Peyer's patch (tissue), 4 donors: ENCODE measurements around the gene SMCO2. TPM values are rescaled to one million over a fixed set of nuclear protein-coding genes. Genes with fewer than 3 reads are reported as not detected.

Experiments
- DNase-seq, 3 donors: peaks; one replicate each; pipeline ENCODE4 v3.0.0-alpha.2; 2017 to 2019
- H3K27ac ChIP-seq, 4 donors: fragments of 200-600 bp; sonication (generic); one replicate each; pipeline ENCODE4 v1.5.1; 2016 to 2019
- H3K27me3 ChIP-seq, 2 donors: fragments of 200-600 bp; sonication (generic); one replicate each; pipeline ENCODE4 v1.5.1; 2019
- H3K36me3 ChIP-seq, 3 donors: fragments of 200-600 bp; sonication (generic); one replicate each; pipeline ENCODE4 v1.5.1; 2016 to 2019
- H3K4me1 ChIP-seq, 4 donors: fragments of 200-600 bp; sonication (generic); one replicate each; pipeline ENCODE4 v1.5.1; 2016 to 2019
- H3K4me3 ChIP-seq, 4 donors: fragments of 200-600 bp; sonication (generic); 1 replicate in 3 of 4; 2 replicates in 1 of 4; pipeline ENCODE4 v1.5.1; 2016 to 2019; ENCODE audit warnings: mild to moderate bottlenecking in 1 of 4
- H3K9me3 ChIP-seq, 4 donors: fragments of 200-600 bp; sonication (generic); one replicate each; pipeline ENCODE4 v1.5.1; 2016 to 2019; ENCODE audit warnings: mild to moderate bottlenecking in 1 of 4
- POLR2A ChIP-seq, 2 donors: fragments of 450-650 bp; IDR thresholded peaks; one replicate each; pipeline ENCODE4 v1.5.1; 2017; ENCODE audit warnings: antibody characterized with exemption in 2 of 2, mild to moderate bottlenecking in 2 of 2, moderate library complexity in 2 of 2
- total RNA-seq, 4 donors: library from RNA; depleted of rRNA; stranded (reverse); fragments of >200 nt; gene quantifications; one replicate each; pipeline ENCODE4 v1.1.0, GENCODE V29; 2016
- TF ChIP-seq, protein P1 (sequence below), 6 experiments: fragments of 450-650 bp in 4 of 6; fragments of 200-600 bp in 2 of 6; sonication (generic) in 1 of 6; IDR thresholded peaks; one replicate each; pipeline ENCODE4 v1.5.1; 2017 to 2019; ENCODE audit warnings: antibody characterized with exemption in 6 of 6, mild to moderate bottlenecking in 3 of 6, moderate library complexity in 1 of 6

Gene SMCO2
- total RNA-seq, 4 donors from 2014 or later = not detected

DNA sequence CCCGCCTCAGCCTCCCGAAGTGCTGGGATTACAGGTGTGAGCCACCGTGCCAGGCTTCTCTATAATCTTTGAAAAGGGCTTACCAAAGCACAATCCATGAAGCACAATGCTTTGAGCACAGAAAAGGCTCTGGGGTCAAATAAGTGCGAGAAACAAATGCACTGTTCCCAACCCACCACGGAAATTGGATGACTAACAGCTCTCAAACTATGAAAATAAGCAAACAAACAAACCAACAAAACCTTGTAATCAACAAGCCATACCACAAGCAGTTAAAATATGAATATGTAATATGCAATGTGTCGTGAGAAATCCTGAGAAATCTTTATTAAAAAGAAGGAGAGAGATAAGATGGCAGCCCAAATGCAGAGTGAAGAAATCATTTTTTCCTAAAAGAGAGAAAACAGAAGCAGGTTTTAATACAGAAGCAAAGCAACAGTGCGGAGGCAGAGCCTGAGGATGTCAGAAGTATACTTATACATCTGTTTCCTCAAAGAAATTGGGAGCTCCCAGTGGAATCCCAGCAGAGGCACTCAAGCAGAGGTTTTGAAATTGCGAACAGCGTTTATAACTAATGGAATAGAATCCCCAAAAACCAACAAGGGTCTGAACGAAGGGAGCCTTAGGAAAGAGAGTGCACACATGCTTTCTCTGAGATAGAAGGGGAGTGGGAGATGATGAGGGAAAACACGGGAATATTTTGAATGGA lies 17.1 kb downstream of the SMCO2 start:
- Histone ChIP-seq H3K27ac (no peak overlapping the region), H3K27me3 (no peaks in the 10 kb centered on the region), H3K4me3 (no peak overlapping the region), H3K9me3 (no peaks in the 10 kb centered on the region), H3K4me1 (no peaks in the 10 kb centered on the region), H3K36me3 (no peaks in the 10 kb centered on the region)
- TF ChIP-seq, protein P1, sequence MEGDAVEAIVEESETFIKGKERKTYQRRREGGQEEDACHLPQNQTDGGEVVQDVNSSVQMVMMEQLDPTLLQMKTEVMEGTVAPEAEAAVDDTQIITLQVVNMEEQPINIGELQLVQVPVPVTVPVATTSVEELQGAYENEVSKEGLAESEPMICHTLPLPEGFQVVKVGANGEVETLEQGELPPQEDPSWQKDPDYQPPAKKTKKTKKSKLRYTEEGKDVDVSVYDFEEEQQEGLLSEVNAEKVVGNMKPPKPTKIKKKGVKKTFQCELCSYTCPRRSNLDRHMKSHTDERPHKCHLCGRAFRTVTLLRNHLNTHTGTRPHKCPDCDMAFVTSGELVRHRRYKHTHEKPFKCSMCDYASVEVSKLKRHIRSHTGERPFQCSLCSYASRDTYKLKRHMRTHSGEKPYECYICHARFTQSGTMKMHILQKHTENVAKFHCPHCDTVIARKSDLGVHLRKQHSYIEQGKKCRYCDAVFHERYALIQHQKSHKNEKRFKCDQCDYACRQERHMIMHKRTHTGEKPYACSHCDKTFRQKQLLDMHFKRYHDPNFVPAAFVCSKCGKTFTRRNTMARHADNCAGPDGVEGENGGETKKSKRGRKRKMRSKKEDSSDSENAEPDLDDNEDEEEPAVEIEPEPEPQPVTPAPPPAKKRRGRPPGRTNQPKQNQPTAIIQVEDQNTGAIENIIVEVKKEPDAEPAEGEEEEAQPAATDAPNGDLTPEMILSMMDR (IDR thresholded peaks at IDR 0.05) = no peak
- TF ChIP-seq POLR2A (IDR thresholded peaks at IDR 0.05) = no peak
- DNase-seq = no peak

DNA sequence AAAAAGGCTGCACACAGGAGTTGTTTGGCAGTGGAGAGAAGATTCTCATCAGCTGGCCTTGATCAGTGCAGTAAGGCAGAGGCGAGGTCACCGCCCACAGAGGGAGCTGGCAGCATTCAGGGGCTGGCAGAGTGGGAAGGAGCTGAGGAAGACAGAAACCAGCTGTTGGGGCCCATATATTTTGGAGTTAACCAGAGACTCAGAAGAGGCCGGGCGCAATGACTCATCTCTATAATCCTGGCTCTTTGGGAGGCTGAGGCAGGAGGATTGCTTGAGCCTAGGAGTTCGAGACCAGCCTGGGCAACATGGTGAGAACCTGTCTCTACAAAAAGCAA lies 17.7 kb downstream of the SMCO2 start:
- Histone ChIP-seq H3K27ac (no peak overlapping the region), H3K4me3 (no peak overlapping the region), H3K9me3 (no peaks in the 10 kb centered on the region), H3K27me3 (no peaks in the 10 kb centered on the region), H3K36me3 (no peaks in the 10 kb centered on the region), H3K4me1 (no peaks in the 10 kb centered on the region)
- no peak for DNase-seq
- TF ChIP-seq, protein P1 (IDR thresholded peaks at IDR 0.05) = no peak
- no peak for TF ChIP-seq POLR2A (IDR thresholded peaks at IDR 0.05)

DNA sequence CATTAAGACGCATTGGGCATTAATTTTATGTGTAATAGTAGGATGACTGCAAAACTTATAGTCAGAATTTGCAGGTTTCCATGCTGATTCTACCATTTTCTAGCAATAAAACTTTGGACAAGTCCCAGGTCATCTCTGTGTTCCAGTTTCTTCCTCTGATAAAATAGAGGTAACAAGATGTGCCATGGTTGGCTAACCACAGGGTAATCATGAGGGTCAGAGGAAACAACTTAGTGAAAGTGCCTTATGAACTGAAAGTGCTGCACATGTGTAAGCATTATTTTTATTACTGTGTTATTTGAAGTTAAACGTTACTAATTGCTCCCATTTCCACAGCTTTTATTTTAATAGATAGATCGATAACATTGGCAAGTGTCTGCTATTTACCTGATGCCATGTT lies 21.1 kb downstream of the SMCO2 start:
- Histone ChIP-seq H3K4me3 (no peak overlapping the region), H3K9me3 (no peaks in the 10 kb centered on the region), H3K27ac (no peak overlapping the region), H3K27me3 (no peaks in the 10 kb centered on the region), H3K4me1 (no peaks in the 10 kb centered on the region), H3K36me3 (no peaks in the 10 kb centered on the region)
- DNase-seq = no peak
- TF ChIP-seq, protein P1 (IDR thresholded peaks at IDR 0.05) = no peak
- no peak for TF ChIP-seq POLR2A (IDR thresholded peaks at IDR 0.05)

DNA sequence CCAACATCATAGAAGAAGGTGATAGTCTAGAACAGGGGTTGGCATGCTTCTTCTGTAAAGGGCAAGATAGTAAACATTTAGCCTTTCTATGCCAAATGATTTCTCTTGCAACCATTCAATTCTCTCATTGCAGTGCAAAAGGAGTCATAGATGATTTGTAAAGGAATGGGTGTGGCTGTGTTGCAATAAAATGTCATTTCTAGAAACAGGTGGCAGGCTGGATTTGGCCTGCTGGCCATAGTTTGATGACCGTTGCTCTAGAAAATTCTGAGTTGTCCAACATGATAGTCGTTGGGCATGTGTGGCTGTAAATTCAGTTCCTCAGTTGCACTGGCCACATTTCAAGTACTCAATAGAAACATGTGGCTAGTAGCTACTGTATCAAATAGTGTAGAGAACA lies 21.7 kb downstream of the SMCO2 start:
- H3K4me3 ChIP-seq = no peak overlapping the region
- no peaks in the 10 kb centered on the region for H3K36me3 ChIP-seq
- H3K4me1 ChIP-seq = no peaks in the 10 kb centered on the region
- no peak overlapping the region for H3K27ac ChIP-seq
- no peaks in the 10 kb centered on the region for H3K9me3 ChIP-seq
- TF ChIP-seq, protein P1 (IDR thresholded peaks at IDR 0.05) = no peak
- TF ChIP-seq POLR2A (IDR thresholded peaks at IDR 0.05) = no peak
- no peak for DNase-seq
- H3K27me3 ChIP-seq = no peaks in the 10 kb centered on the region

DNA sequence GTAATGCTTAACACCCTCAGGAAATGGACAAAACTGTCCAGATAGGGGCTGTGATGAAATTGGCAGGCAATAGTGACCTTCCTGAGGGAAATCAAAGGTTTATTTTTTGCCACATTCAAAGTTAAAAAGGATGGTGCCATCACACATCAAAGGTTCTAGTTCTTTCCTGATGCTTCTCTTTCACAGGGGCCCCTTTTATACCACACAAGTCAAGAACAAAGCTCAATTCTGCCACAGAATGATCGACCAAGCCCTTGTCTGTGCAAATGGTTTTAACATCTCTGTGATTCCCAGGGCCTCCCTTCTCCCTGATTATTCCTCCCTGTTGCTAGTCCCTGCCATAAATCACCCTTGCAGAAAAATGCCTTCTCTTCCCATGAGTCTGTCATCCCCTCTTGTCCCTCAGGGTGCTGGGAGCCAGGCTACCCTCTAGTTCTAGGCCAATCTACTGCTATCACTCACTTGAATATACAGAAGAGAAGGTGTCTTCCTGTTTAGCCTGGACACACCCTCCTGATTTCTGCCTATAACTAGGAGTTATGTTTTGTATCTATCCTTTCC lies 22.7 kb downstream of the SMCO2 start:
- H3K9me3 ChIP-seq = no peaks in the 10 kb centered on the region
- TF ChIP-seq POLR2A (IDR thresholded peaks at IDR 0.05) = no peak
- TF ChIP-seq, protein P1 (IDR thresholded peaks at IDR 0.05) = no peak
- no peak overlapping the region for H3K27ac ChIP-seq
- H3K4me3 ChIP-seq = no peak overlapping the region
- H3K36me3 ChIP-seq = no peaks in the 10 kb centered on the region
- no peaks in the 10 kb centered on the region for H3K4me1 ChIP-seq
- DNase-seq = no peak
- no peaks in the 10 kb centered on the region for H3K27me3 ChIP-seq
